CD4-positive, alpha-beta T cell treated with Interleukin-15 for 1 hour (primary cell): ENCODE results near the gene GNAZ.

Experiments
- DNase-seq: peaks from one replicate; pipeline ENCODE4 v3.0.0-alpha.2; 2020

Gene GNAZ

GRCh38 chr22:23142546-23143105, 72.3 kb downstream of the GNAZ start:
- no peak for DNase-seq

DNA sequence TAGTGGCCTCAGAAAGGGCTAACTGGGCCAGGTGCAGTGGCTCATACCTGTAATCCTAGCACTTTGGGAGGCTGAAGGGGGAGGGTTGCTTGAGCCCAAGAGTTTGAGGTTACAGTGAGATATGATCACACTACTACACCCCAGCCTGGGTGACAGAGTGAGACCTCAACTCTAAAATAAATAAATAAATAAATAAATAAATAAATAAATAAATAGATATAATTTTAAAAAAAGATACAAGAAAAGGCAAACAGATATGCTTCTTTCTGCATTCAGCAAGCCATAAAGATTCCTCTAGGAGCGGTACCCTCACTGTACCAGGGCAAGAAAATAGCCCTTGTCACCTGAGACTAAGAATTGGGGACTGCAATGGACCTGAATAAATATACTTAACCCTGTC, 72.8 kb downstream of the GNAZ start:
- no peak for DNase-seq

DNA sequence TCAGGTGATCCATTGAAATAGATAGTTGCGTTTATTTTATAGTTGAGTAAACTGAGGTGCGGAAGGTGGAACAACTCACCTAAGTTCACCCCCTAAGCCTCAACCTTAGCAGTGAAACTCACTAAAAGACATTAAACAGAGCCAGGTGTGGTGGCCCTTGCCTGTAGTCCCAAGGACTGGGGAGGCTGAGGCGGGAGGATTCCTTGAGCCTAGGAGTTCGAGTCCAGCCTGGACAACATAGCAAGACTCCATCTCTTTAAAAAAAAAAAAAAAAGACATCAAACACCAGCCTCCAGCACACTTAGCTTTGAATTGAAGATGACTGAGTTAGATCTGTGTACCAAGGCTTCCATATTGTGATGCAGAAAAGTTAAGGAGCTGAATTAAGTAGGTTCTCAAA, 74.1 kb downstream of the GNAZ start:
- DNase-seq, result no peak

- peak; percentile 98 for DNase-seq
Observed at GRCh38 chr22:23144932-23145877, 74.9 kb downstream of the GNAZ start, which contains the start of gene RAB36. RAB36 (plus strand) TSS chr22:23145477; CDS start chr22:23146617, 1,140 bp downstream.

DNA sequence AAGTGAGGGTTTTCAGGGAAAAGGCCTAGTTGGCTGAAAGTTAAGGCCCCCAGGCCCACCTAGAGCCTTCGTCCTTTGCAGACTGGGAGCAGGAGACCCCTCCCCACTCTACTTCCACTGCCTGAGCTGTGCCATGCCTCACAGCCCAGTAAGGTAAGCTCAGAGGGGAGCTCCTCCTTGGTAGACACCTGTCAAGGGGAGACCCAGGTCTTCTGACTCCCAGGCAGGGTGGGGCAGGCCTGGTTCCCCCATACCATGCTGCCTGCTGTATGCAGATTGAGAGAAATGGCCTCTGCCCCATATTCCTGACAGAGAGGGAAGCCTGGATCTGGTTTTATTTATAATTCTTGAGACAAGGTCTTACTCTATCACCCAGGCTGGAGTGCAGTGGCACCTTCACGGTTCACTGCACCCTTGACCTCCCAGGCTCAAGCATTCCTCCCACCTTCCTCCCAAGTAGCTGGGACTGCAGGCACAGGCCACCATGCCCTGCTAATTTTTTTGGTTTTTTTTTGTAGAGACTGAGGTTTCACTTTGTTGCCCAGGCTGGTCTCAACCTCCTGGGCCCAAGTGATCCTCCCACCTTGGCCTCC, 75.7 kb downstream of the GNAZ start:
- DNase-seq, result no peak

DNA sequence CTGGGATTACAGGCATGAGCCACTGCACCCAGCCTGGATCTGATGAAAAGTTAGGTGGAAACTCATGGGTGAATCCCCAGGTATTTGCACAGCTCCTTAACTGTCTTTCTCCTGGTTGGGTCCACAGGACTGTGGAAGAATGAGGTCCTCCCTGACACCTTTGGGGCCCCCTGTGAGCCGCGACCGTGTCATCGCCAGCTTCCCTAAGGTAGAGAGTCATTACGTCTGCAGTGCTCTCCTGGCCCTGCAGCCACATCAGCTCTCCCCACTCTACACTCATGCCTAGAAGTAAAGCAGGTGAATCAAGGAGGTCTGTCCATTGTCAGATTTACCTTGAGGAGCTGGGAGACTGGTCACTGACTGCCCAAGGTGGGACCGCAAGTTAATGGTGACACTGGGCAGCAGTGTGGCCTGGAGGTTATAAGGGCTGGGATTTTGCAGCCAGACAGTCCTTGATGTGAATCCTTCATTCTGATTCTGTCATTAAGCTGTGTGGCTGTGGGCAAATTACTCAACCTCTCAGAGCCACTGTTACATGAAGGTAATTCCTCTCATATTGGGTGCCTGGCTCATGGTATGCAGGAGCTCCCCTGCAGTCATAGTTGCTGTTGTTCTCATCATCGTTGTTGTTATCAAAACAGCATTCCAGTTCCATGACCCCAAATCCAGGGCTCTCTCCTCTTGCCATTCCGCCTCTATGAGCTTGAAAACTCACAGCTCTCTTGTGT, 76.3 kb downstream of the GNAZ start:
- no peak for DNase-seq

- no peak for DNase-seq
Observed at GRCh38 chr22:23147617-23148387, 77.5 kb downstream of the GNAZ start.

DNA sequence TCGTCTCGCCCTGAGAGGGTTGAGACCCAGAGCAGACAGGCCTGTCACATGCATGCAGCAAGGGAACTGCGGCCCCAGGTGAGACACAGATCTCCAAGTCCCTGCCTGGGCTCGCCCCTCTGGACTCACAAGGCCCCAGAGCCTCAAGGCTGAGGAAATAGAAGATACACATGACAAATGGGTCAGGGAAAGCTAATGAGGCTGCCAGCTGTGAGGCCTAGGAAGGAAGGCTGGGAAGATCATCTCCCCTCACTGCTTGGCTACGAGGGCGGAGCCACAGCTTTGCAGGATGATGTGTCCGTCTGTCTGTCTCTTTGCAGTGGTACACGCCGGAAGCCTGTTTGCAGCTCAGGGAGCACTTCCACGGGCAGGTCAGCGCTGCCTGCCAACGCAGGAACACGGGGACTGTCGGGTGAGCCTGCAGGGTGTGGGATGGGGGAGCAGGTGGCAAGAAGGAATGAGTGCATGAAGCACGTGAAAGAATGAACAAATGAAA, 79.5 kb downstream of the GNAZ start:
- DNase-seq, result no peak

GRCh38 chr22:23150762-23151161, 80.4 kb downstream of the GNAZ start:
- DNase-seq, result no peak

DNA sequence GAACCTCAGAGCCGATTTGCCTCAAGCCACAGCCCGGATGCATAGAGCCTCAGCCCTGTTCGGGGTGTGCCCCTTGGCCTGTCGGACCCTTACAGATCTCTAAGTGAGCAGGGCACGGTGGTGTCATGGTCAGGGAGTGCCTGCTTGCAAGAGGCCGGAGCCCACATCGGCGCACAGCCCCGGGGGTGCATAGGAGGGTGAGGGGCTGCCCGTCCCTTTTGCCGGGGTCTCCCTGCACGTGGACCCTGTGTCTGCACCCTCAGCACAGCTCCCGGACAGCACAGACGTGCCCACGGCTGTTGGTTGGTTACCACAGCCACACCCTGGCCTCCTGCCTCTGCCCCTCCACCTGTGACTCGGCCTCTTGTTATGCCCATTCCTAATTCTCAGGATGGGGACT, 81.5 kb downstream of the GNAZ start:
- no peak for DNase-seq

DNA sequence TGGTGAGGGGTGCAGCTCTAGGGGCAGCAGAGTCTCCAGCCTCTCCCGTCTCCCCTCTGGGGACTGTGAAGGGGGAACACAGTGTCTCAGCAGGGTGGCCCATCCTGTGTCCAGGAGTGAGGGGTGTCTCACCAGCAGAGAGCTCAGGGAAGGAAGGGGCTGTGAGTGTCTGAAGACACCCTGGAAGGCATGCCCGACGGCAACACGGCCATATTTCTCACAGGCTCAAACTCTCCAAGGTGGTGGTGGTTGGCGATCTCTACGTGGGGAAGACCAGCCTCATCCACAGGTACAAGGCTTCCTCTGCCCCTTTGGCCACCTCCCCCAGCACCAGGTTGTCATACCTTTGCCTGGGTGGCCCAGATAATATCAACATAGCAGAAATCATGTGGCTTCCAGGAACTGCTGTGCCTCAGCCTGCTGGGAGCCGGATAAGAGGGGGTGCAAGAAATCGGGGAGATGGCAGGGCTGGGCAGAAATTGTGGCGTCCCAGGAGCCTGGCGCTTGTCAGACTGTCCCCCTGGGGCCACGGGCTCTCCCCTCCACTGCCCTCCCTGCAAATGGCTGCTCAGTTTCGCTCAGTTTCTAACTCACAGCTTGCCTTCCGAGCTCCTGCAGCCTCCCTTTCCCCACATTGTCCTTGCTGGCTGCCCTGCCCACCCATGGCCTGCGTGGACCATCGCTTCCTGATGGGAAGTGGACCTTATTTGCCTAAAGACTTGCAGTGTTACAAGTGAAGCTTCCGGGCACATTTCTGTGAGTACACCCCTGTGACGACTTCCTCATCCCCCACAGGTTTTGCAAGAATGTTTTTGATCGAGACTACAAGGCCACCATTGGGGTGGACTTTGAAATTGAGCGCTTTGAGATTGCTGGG, 82.2 kb downstream of the GNAZ start:
- peak; percentile 35 for DNase-seq

- DNase-seq, result no peak
Observed at GRCh38 chr22:23153994-23154393, 83.7 kb downstream of the GNAZ start.

- no peak for DNase-seq
Observed at GRCh38 chr22:23154461-23154860, 84.1 kb downstream of the GNAZ start.

DNA sequence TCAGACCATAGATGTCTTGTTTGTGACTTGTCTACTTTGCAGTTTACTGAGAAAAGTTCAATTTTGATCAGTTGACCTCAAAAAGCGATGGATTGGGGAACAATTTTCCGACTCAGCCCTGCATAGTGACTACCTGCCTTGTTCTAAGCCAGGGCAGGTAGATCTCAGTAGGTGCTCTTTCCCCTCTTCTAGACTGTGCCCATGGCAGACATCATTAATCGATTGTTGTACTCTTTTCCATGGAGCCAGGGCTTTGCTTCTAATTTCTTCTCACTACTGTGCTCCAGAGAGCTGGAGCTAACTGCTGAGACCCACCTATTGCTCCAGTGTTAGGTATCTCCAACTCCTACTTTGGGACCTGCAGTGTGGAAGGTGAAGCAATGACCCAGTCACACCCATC, 84.8 kb downstream of the GNAZ start:
- no peak for DNase-seq

DNA sequence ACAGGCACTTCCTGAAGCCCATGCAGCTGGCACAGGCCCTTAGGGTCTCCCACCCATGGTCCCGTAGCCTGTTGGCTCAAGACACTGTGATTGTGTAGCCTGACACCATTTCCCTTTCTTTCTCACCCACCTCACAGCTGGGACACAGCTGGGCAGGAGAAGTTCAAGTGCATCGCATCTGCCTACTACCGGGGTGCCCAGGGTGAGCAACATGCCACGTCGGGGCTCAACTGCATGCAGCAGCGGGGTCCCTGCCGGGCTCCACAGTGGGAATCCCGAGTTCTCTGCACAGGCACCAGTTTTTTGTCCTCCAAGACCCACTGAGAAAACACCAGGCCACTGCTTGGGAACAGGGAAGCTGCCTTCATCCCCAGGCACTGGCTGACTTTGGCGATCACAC, 85.5 kb downstream of the GNAZ start:
- no peak for DNase-seq

DNA sequence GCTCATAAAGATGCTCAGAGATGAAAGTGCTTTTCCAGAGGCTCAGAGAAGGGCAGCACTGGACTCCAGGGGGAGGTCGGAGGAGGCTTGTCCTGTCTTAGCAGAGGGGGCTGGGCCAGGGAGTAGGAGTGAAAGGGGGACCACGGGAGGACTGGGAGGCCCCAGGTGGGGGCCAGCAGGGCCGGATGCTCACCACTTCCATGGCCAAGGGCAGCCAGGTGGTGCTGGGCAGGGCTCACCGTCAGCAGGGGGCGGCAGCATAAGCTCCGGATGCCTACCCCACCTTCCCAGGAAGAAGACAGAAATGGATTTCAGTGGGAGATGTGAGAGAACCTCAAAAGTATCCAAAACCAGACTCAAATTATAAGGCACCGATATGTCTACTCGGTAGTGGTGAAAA, 86.0 kb downstream of the GNAZ start:
- no peak for DNase-seq

DNA sequence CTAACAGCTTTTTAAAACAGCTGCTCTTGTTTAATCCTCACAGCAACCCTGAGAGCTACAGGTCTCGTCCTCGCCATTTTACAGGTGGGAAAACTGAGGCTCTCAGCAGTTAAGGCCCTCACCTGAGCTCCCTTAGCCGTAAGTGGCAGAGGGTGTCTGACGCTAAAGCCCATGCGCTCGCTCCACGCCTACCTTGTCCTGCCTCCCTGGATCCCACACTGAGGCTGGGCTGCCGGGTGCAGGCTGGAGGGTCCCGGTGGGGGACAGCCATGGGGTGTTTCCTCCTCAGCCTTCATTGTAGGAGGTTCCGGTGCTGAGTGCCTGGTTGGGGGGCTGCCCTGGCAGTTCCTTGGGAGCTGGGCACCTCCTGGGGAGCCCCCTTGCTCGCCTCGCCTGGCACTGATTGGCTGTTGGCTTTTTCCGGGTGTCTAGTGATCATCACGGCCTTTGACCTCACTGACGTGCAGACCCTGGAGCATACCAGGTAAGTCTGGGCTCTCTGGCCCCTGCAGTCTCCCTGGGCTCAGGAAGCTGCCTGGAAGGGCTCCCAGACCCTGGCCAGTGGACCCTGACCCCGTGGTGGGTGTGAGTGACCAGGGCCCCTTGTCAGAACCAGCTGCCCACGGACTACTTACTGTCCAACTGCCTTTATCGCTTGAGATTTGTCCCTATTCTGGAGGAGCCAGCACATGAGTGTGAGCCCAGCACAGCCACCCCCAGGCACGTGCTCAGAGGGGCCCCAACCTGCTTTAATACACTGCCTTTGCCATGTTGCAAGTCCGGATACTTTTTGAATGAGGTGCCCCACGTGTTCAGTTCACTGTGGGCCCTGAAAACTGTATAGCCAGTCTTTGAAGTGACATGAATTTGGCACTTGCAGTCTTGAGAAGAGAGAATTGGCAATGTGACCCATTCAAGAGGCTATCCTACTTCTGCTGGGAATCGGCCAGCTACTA, 87.5 kb downstream of the GNAZ start:
- no peak for DNase-seq

DNA sequence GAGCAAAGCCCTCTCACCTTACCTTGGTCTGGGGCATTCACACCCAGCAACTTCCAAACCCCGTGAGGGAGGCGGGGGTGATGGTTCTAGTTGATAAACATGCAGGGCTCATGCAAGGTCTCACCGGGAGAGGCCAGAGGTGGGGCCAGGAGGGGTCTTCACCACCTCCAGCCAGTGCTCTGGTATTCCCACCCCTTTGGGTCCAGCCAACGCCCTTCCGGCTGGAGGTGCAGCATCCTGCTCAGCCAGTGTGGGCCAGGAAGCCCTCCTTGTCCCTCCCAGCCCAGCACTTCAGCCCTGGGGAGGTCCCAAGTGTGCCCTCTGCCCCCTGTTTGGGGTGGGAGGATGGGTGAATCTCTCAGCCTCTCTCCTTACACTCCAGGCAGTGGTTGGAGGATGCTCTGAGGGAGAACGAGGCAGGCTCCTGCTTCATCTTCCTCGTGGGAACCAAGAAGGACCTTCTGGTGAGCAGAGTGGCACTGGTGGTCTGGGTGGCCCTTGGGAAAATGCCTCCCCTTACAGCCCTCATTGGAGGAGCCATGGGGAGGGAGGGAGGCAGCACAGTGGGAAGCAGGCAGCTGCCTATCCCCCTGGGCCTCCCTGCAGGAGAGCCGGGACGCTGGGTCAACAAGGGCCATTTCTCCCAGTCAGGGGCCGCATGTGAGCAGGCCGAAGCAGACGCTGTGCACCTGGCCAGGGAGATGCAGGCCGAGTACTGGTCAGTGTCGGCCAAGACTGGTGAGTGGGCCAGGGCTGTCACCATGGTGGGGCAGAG, 88.4 kb downstream of the GNAZ start:
- no peak for DNase-seq

- DNase-seq, result peak; percentile 31
Observed at GRCh38 chr22:23159291-23159630, 88.9 kb downstream of the GNAZ start.
